Neural crest cell (in vitro differentiated cells): ENCODE data around the gene HBG2. TPM values are rescaled to one million over a fixed set of nuclear protein-coding genes. Genes with fewer than 3 reads are reported as not detected.

Experiments
- DNase-seq: peaks from one replicate; pipeline ENCODE4 v3.0.0; 2021; ENCODE audit warnings: low read depth, mixed read lengths, low spot score
- H3K27ac Mint-ChIP-seq: one replicate; pipeline ENCODE4 v1.8.0; 2021; ENCODE audit warnings: mild to moderate bottlenecking, mixed read lengths; ENCODE audit not compliant: unreplicated experiment
- H3K27me3 Mint-ChIP-seq: 2 replicates; pipeline ENCODE4 v1.8.0; 2021; ENCODE audit warnings: low read depth, mild to moderate bottlenecking, mixed read lengths
- H3K36me3 Mint-ChIP-seq: 2 replicates; pipeline ENCODE4 v1.8.0; 2021; ENCODE audit warnings: low read depth, mild to moderate bottlenecking, mixed read lengths
- H3K4me1 Mint-ChIP-seq: 2 replicates; pipeline ENCODE4 v1.8.0; 2021; ENCODE audit warnings: mixed read lengths
- H3K4me3 Mint-ChIP-seq: one replicate; pipeline ENCODE4 v1.8.0; 2021; ENCODE audit warnings: mild to moderate bottlenecking, mixed read lengths
- H3K9me3 Mint-ChIP-seq: 2 replicates; pipeline ENCODE4 v1.8.0; 2021; ENCODE audit warnings: mixed read lengths
- total RNA-seq: library from RNA; stranded (reverse); gene quantifications from 2 replicates; pipeline ENCODE4 v1.2.1, GENCODE V29; 2021
- TF ChIP-seq, protein P1 (sequence below): fragments of 200-600 bp; sonication (generic); conservative IDR thresholded peaks from 2 replicates; pipeline ENCODE4 v1.5.0; 2021; ENCODE audit warnings: antibody characterized with exemption, mild to moderate bottlenecking

The HBG2 gene
- total RNA-seq, 1 donor from 2014 or later: not detected

GRCh38 chr11:5231111-5231510 is 23.5 kb downstream of the HBG2 start:
- H3K27me3 Mint-ChIP-seq: peaks cover 5% of the 10 kb centered on the region
- TF ChIP-seq, protein P1, sequence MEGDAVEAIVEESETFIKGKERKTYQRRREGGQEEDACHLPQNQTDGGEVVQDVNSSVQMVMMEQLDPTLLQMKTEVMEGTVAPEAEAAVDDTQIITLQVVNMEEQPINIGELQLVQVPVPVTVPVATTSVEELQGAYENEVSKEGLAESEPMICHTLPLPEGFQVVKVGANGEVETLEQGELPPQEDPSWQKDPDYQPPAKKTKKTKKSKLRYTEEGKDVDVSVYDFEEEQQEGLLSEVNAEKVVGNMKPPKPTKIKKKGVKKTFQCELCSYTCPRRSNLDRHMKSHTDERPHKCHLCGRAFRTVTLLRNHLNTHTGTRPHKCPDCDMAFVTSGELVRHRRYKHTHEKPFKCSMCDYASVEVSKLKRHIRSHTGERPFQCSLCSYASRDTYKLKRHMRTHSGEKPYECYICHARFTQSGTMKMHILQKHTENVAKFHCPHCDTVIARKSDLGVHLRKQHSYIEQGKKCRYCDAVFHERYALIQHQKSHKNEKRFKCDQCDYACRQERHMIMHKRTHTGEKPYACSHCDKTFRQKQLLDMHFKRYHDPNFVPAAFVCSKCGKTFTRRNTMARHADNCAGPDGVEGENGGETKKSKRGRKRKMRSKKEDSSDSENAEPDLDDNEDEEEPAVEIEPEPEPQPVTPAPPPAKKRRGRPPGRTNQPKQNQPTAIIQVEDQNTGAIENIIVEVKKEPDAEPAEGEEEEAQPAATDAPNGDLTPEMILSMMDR: no peak
- peaks cover 8% of the 10 kb centered on the region for H3K4me1 Mint-ChIP-seq
- H3K36me3 Mint-ChIP-seq: no peaks in the 10 kb centered on the region
- no peak for DNase-seq
- H3K9me3 Mint-ChIP-seq: no peaks in the 10 kb centered on the region
- H3K4me3 Mint-ChIP-seq: no peak overlapping the region
- H3K27ac Mint-ChIP-seq: no peak overlapping the region

DNA sequence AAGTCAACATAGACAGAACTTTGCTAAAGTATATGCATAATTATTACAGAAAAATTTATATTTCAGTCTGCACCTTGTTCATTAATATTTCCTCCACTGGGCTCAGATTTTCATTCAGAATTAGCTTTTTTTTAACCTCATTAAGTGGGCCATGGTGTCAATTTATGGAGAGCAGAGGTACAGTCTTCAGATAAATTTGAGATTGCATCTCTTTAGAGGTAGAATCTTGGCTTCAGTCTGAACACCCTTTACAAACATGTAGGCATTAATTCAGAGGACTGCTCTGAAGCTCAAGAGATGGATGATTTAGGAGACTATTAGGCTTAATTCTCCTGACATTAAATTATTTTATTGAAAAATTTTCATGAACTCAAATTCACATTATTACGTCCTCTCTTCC is 24.3 kb downstream of the HBG2 start:
- Mint-ChIP-seq H3K27me3 (peaks cover 2% of the 10 kb centered on the region), H3K4me3 (no peak overlapping the region), H3K36me3 (no peaks in the 10 kb centered on the region), H3K4me1 (peaks cover 8% of the 10 kb centered on the region), H3K9me3 (no peaks in the 10 kb centered on the region), H3K27ac (no peak overlapping the region)
- TF ChIP-seq, protein P1: no peak
- DNase-seq: no peak

GRCh38 chr11:5229796-5230195 is 24.8 kb downstream of the HBG2 start:
- DNase-seq: no peak
- TF ChIP-seq, protein P1: no peak
- H3K27me3 Mint-ChIP-seq: no peaks in the 10 kb centered on the region
- H3K27ac Mint-ChIP-seq: no peak overlapping the region
- no peaks in the 10 kb centered on the region for H3K9me3 Mint-ChIP-seq
- no peaks in the 10 kb centered on the region for H3K36me3 Mint-ChIP-seq
- peaks cover 8% of the 10 kb centered on the region for H3K4me1 Mint-ChIP-seq
- H3K4me3 Mint-ChIP-seq: no peak overlapping the region

- H3K27ac Mint-ChIP-seq: no peak overlapping the region
- peaks cover 8% of the 10 kb centered on the region for H3K4me1 Mint-ChIP-seq
- no peak overlapping the region for H3K4me3 Mint-ChIP-seq
- no peak for DNase-seq
- no peaks in the 10 kb centered on the region for H3K27me3 Mint-ChIP-seq
- H3K36me3 Mint-ChIP-seq: no peaks in the 10 kb centered on the region
- H3K9me3 Mint-ChIP-seq: no peaks in the 10 kb centered on the region
- TF ChIP-seq, protein P1: no peak
These were observed 25.2 kb downstream of the HBG2 start for GRCh38 chr11:5229356-5229755.

DNA sequence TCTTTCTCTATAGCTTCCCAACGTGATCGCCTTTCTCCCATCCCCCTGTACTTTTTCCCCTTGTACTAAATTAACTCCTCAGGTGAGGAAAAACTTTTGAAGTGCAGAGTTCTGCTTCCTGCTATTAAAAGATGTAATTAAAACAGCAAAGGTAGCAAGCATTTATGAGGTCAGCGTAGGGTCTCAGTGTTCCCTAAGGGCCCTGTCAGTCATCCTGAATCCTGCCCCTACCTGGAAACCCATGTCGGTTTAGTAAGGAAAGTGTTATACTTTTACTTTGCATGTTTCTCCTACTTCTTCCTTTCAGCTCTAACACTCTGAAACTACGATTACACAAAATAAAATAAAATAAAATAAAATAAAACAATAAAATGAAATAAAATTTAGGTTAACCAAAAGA is 26.5 kb downstream of the HBG2 start:
- Mint-ChIP-seq H3K9me3 (no peaks in the 10 kb centered on the region), H3K4me1 (peaks cover 8% of the 10 kb centered on the region)

More for the DNA sequence above, 26.5 kb downstream of the HBG2 start:
- Mint-ChIP-seq H3K36me3 (no peaks in the 10 kb centered on the region), H3K27ac (no peak overlapping the region), H3K27me3 (no peaks in the 10 kb centered on the region), H3K4me3 (no peak overlapping the region)
- DNase-seq: no peak
- TF ChIP-seq, protein P1: no peak
